ENCODE results near the gene XRN2.

DNA sequence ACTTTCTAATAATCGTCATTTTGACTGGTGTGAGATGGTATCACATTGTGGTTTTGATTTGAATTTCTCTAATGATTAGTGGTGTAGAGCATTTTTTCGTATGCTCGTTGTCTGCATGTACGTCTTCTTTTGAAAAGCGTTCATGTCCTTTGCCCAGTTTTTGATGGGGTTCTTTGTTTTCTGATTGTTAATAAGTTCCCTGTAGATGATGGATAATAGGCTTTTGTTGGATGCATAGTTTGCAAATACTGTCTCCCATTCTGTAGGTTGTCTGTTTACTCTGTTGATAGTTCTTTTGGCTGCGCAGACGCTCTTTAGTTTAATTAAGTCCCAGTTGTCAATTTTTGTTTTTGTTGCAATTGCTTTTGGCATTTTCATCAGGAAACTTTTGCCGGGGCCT is 32.3 kb upstream of the XRN2 start:
- TF ChIP-seq POLR2A (IDR thresholded peaks at IDR 0.05) = no peak
- TF ChIP-seq, protein P1, sequence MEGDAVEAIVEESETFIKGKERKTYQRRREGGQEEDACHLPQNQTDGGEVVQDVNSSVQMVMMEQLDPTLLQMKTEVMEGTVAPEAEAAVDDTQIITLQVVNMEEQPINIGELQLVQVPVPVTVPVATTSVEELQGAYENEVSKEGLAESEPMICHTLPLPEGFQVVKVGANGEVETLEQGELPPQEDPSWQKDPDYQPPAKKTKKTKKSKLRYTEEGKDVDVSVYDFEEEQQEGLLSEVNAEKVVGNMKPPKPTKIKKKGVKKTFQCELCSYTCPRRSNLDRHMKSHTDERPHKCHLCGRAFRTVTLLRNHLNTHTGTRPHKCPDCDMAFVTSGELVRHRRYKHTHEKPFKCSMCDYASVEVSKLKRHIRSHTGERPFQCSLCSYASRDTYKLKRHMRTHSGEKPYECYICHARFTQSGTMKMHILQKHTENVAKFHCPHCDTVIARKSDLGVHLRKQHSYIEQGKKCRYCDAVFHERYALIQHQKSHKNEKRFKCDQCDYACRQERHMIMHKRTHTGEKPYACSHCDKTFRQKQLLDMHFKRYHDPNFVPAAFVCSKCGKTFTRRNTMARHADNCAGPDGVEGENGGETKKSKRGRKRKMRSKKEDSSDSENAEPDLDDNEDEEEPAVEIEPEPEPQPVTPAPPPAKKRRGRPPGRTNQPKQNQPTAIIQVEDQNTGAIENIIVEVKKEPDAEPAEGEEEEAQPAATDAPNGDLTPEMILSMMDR (IDR thresholded peaks at IDR 0.05) = no peak

All from stomach (tissue), 4 donors.